ENCODE results near the gene ASB6.

Gene ASB6

DNA sequence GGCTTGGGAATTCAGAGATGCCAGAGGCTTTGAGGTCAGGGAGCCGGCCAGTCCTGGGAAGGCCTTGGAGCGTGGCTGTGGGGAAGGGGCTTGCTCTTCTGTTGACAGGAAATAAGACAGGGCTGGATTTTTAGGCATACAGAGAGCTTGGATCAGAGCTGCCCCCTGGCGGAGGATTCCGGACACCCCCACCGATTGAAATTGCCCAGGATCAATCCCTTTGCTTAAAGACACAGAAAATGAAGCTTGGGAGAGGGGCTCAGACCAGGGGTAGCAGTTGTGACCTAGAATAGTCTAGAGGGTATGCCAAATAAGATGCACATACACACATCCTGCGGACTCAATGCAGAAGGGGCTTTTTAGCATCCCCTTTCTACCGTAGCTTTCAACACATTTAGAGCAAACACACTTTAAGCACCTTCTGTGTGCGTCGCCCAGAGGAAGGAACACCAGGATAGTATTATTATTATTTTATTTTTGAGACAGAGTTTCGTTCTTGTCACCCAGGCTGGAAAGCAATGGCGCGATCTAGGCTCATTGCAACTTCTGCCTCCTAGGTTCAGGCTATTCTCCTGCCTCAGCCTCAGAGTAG lies 17.7 kb downstream of the ASB6 start:
- DNase-seq = peak; percentile 90

DNA sequence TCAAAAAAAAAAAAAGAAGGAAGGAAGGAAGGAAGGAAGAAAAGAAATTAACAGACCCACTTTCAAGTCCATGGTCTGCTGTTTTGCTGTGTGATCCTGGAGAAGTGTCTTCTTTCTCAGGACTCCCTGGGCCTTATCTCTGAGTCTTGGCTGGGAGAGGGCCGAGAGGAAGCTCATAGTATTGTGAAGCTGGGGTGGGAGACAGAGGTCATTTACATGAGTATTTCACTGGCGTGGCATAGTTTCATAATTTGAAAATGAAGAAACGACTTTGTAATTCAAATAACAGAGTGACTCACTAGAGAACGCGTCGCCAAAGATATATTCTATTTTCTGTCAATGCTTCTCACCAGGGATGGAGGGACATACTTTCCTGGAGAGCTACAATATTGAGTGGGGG lies 18.6 kb downstream of the ASB6 start:
- DNase-seq = no peak

DNA sequence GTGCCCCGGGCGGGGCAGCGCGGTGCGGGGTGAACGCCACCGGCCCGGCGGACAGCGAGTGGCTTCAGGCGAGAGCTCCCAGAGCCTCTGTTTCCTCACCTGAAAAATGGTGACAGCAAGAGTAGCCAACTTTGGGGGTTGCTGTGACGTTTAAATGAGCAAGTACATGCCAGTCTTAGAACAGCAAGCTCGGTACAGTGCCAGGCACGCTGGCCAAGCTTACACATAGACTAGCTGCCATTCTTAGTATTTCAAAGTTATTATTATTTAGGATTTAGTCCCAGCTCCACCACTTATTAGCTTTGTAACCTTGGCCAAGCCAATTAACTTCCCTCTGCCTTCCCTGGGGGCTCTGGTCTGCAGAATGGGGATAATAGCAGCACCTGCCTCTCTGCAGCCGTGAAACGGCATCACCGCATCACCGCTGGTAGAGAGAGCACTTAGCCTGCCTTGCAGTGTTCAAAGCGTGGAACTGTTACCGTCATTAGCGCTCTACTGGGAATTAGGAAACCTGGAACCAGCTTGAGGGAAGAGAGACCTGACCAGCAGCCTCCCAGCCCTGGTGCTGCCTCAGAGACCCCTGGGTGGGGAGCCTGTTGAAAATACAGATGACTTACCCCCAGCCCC lies 21.2 kb downstream of the ASB6 start, which contains the start of gene C9orf50:
C9orf50 (minus strand) TSS at position 433 of the 627 bp plus-strand sequence. CDS start 527 bp downstream, outside the sequence.
- DNase-seq = no peak

DNA sequence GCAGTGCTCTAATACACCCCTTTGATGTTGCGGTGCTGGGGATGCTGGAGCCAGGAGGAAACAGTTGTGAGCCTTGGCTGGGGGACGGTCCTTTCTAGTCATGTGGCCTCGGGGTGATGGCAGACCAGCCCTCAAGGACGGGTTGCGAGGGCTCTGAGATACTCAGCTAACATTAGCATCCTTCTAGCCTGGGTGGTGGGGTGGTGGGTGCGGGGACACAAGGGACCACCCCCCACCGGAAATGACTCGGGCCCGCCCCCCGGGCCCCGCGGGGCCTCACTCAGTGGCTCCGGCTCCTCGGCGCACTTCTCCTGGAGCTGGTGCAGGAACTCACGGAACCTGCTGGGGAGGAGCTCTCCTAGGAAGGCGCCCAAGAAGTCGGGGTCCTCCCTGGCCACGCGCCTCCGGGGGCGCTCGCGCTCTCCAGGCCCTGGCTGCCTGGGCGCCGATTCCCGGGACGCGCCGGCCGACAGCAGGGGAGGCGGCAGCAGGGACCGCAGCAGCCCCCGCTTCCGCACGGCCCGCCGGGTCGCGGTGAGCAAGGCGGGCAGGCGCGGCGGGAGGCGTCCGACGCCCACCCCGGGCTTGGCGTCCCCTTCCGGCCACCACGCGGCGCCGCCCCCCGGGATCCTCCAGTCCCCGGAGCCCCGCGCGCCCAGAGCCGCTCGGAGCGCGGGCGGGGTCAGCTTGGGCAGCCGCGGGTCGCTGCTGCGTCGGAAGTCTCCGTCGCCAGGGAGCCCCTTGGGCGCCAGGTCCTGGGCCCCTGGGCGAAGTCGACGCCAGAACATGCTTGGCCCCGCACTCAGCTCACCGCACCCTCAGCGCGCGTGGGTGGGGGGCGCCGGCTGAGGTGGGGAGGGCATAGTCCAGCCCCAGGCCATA lies 21.9 kb downstream of the ASB6 start:
- no peak for DNase-seq

DNA sequence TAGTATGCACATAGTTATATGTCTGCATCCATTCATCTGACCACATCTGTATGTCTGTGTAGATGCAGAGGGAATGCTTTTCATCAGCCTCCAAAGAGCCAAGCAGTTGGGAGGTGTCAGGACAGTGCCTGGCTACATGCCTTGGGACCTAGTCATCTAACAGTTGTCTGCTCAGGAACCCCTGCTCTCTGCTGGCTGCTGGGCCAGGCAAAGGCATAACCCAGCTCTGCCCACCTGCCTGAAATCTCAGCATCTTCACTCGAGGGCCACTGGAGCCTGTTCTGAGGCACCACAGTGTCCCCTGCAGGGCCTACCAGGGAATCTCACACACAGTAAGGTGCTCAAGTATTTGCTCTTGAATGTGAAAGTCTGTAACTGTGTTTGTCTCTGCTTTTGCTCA lies 24.8 kb downstream of the ASB6 start:
- no peak for DNase-seq

DNA sequence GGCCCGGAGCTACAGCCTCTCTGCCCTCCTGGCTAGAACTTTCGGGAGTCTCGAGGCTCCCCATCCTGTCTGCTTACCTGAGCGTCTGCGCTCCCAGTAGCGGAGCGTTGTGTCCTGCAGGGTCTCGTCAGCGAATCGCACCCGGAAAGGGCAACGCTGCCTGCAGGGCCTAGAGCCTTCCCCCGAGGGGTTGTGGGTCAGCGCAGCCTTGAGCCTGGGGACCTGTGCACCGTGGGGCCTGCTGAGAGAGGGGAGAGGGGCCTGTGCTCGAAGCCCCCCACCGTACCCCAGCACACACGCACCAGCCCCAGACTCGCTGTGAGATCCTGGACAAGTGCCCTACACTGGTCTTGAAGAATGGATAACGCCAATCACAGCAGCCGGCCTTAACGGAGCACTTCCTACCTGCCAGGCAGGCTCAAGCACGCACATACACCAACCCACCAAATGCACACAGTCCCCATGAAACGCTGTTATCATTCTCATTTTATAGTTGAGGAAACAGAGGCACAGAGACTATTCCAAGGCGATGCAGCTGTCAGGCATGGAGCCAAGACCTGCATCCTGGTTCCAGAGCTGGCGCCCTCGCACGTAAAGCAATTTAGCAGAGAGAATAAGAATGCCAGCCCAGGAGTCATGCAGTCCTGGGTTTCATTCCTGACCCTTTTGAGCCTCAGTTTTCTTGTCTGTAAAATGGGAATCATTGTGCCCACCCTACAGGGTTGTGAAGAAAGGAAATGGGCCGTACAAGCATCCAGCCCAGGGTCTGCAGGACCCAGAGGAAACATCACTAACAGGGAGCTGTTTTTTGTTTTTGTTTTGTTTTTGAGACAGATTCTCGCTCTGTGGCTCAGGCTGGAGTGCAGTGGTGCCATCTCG lies 26.3 kb downstream of the ASB6 start:
- no peak for DNase-seq

DNA sequence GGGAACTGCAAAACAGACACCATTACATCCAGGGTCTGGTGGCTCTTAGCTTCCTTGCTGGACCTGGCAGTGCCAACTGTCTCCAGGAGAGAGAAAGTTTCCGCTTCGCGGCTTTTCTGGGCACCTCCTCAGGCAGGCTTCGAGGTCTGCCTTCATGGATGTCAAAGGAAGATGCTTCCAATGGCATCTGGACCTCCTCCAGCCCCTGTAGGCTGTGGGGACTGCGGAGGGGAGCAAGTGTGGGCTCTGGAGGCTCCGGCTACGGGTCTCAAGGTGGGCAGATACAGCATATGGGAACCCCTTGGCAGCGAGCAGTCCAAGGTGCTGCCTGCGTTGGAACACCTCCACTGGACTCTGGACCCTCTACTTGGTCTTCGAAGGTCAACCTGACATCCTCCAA lies 27.0 kb downstream of the ASB6 start:
- no peak for DNase-seq

DNA sequence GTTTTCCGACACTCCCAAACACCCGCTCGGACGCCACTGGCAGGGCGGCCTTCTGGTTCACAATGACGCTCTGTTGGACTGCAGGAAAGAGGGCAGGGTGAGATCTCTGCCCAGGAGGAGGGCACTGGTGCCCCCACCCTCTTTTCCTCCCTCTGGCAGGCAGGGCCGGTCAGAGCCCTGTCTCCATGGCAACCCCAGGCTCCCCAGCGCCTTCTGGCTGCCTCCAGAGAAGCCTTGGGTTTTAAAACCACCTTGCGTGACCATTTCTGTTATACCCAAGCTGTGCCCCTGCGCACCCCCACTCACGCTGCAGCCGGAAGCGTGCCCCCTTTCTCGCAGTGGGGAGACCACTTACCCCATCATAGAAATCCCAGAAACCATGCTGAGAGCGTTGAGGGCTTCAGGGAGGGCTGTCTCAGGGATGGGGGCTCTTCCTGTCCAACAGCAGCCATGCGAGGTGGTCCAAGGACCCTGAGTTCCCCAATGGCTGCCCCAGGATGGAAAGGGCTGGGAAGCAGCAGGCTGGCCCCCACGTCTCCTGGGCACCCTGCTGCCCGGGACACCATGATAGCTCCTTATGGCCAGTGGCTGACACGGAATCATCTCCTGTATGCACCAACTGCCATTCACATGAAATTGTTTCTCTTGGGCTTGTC lies 28.3 kb downstream of the ASB6 start:
- DNase-seq = no peak

DNA sequence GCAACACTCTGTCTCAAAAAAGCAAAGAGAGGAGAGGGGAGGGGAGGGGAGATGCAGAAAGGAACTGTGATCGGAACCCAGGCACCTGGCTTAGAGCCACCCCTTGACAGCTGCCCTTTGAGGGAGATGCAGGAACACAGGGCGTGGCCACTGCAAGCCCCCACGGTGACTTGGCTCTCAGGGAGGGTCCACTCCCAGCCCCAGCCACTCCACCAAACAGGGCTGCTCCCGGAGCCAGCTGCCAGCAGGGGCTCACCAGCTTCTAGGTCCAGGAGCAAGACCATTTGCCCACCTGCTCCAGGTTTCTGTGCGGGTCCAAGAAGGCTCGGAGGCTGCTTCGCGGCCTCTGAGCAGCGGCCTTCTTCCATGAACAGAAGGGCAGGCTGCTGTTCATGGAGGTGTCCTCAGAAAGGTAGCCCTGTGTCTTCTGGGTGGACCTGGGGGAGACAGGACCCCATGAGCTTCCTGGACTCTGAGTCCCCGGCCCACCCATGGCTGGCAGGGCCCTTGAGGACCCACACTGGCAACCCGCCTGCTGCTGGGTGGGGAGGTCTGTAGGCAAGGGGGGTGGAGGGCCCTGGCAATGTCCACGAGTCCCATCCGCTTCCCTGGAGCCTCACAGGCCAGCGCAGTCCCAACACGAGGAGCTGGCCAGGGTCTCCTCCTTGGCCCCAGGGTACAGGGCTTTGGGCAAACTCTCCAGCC lies 29.0 kb downstream of the ASB6 start:
- DNase-seq = no peak

DNA sequence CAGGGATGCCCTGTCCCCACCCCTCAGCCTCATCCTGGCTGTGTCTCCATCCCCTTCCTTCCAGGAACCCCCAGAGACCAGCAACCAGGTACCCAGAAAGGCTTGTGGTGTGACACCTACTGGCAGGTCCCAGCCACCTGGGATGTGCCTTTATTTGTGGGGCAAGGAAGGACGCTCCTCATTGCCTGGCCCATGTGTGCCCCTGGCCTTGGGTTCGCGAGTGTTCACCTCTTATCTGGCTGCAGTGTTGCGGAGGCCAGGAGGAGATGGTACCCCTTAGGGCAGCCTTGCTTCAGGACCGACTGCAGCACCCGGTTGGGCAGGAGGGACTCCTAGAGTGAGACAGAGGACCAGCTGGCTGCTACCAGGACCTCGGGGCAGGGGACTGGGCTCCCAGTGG lies 29.8 kb downstream of the ASB6 start:
- DNase-seq = no peak

DNA sequence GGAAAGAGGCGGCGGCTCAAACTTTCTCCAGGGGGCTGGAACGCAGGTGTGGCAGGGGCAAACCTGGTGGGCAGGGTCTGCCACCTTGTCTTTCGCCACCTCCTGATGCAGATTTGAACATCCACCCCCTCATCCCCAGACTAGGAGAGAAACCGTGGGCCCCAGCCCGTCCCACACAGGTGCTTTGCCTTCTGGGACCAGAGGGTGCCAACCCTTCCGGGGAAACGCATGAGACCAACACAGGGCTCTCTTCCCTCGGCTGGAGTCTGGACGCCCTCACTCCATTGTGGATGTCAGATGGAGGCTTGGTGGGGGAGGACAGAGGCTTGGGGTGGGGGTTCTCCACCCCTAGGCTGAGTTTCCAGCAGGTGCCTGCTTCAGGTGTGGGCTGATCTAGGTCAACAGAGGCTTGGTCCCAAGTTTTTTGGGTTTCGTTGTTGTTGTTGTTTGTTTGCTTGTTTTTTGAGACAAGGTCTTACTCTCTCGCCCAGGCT lies 30.6 kb downstream of the ASB6 start:
- no peak for DNase-seq

DNA sequence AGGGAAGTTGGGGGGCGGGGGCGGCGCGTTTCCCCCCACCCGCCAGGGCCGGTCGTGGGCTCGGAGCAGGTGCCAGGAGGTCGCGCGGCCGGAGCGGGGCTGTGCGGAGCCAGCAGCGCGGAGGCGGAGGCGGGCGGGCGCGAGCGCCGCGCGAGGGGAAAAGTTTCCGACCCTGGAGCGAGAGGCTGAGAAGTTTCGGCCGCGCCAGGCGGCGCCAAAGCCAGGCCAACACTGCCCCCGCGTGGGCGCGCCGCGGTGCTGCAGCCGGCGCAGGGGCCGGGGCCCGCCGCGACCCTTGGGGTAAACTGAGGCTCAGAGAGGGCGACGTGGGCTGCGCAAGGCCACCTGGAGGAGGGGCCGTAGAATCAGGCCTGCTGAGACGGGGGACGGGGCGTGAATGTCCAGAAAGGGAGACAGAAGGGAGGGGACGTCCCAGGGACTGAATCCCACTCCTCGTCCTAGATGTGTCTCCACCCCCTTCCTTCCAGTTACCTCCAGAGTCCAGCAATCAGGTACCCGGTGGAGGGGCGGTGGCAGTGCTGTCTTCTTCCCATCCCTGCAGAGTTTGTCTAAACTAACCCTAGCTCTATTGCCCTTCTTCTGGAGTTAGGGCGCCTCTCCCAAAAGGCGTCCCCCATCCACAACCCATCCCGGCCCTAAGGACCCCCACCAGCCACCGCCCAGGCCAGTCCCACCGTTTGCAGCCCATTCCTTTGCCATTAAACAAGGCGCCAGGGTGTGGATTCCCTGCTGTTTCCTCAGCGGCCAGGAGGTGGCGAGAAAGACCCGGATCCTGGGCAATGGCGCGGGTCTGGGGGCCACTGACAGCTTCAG lies 31.3 kb downstream of the ASB6 start:
- DNase-seq = peak; percentile 90

DNA sequence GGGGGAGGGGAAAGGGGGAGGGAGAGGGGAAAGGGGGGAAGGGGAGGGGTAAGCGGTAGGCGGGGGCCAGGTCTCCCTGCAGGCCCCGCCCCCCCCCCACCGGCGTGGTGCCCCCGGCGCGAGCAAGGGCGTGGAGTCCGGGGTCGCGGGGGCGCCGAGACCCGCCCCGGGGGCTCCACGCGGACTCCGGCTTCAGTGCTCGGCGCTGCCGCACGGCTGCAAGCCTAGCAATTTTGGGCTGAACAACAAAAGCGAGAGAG lies 31.8 kb downstream of the ASB6 start:
- DNase-seq = no peak

DNA sequence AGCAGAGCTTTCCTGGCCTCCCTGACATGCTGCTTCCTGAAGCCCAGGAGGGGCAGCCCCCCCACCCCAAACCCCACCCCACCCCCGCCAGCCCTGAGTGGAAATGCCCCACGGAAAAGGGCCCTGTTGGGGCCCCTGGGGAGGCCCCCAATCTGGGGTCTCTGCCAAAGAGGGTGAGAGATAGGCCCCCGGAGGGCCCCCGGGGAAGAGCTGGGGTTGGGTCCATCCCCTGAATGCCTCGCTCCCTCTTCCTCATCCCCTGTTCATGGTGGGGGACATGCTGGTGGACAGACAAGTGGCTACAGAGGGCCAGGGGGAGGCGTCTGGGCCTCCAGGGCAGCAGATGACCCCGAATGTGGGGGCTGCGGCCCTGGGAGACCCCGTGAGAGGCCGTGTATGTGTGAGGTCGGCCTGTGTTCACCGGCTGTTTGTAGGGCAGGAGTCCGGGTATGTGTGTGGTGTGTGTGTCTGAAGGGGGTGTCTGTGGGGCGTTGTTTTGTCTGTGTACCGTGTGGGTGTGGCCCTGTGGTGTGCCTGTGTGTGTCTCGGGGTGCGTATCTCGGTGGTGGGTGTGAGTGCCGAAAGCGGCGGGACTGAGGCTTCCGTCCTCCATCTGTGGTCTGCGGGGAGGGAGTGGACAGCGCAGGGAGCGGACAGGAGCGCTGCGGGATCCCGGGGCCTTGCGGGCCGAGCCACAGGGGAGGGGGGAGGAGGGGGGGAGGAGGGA lies 32.3 kb downstream of the ASB6 start:
- DNase-seq = peak; percentile 80

DNA sequence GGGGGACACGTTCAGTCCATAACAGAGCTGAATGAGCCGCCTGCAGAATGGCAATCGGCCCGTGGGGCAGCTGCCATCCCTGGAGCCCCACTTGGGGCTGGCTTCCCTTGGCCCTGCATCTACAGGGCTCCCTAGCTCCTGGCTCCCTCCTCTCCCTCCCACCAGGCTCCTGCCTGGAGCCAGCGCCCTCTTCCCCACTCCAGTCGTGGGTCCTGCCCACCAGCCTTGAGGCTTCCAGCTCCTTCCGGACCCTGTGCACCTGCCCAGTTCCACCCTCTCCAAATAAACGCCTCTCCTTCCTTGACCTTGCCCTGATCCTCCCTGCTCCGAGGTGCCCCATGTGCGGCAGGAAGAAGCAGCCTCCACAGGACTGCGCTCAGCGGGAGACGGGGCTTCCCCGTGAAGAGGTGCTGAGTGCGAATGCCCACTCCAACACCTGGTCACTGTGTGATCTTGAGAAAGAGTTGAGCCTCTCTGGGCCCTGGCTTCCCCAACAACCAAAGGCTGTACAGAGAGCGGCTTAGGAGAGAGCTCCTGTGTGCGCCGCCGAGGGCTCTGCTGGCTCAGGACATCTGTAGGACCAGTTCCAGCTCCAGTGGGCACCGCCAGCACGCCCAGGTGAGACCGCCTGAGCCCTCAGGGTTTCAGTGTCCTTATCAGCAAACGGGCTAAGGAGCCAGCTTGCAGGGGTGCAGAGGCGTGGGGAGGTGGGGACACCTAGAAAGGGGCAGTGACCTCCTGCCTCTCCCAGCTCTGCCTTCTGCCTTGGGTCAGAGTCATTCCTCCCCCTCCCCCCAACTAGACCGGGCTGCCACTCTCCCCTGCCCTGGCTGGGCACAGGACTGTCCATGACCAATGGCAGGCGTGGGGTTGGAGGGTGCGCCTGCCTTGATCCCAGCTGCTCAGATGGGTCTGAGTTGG lies 33.1 kb downstream of the ASB6 start:
- DNase-seq = no peak

DNA sequence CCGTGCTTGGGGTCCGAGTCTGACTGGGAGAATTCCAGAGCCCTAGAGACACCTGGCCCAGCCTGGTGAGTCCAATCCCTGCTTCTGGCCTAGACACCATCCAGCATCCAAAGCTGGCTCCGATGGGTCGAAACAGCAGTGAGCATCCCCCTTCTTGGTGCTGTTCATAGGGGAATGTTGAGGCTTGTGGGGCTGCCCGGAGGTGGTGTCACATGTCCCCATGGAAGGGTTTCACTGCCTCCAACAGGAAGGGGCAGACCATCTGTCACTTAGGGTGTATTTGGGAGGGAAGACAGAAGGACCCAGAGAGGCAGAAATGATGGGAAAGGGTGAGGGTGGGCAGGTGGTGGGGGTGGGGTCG lies 34.9 kb downstream of the ASB6 start:
- DNase-seq = no peak

DNA sequence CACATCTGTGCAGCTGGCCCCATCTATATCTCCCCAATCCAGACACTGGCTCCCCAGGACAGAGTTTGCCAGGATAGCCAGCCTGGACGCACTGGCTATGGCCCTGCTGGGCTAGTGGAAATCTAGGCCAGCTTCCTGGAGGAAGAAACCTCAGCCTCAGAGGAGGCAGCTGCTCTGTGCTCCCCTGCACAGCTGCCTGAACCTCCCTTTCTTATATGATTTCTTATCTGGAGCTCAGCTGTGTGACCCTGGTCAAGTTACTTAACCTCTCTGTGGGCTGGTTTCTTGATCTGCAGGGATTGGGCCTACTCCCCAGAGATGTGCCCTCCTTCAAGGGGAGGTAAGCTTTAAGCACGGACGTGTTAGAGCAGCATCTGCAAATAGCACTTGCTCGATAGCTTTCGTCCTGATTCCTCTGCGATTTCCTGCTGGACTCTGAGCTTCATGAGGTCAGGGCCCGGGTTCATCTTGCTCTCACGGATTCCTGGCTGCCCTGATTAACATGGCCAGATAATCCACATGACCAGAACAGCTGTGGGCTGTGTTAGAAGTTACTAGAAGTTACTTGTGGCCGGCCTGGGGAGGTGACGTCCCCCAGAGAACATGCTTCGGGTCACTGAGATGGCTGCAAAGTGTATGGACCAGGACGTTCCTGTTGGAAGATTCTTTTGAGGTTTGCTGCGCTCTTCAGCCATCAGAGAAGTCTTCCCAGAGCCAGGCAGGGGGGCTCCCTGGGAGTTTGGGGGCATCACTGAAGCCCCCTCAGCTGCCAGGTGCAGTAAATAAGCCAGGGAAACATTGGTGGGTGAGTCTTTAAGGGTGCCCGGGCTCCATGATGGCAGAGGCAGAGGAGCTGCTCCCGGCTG lies 35.6 kb downstream of the ASB6 start:
- no peak for DNase-seq

DNA sequence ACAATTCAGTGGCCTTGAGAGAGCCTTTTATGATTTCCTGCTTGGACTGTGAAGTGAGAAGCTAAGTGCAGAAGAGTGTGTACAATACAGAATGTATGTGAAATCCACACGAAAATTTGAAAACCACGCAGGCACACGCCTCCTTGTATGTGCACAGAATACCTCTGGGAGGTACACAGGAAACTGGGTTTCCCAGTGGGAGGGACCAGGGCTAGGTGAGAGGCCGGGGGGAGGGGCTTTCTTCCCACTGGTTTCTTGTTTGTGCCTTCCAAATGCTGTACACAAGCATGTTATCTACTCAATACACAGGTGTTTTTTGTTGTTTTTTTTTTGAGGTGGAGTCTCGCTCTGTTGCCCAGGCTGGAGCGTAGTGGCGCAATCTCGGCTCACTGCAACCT lies 37.2 kb downstream of the ASB6 start:
- peak; percentile 71 for DNase-seq

Measured in activated effector memory CD4-positive, alpha-beta T cell treated with anti-CD3 and anti-CD28 coated beads, Interleukin-2, amount 50 U/mL, for 16 hours (primary cell).